CD14-positive monocyte (primary cell): Measurements from ENCODE around the gene CLDN3. TPM values are rescaled to one million over a fixed set of nuclear protein-coding genes. Genes with fewer than 3 reads are reported as not detected.
"Not testable (repeated sequence)": the region's sequence is repeated elsewhere in the genome, so short reads cannot be mapped to it uniquely, and the experiment has no call there.

Source experiments
- DNase-seq, 3 donors: peaks; one replicate each; pipeline ENCODE4 v3.0.0-alpha.2; 2011 to 2022
- H2AFZ ChIP-seq: 2 replicates; pipeline ENCODE4 v1.6.0; 2012; ENCODE audit warnings: mild to moderate bottlenecking, low read depth, low read length, inconsistent platforms; ENCODE audit not compliant: insufficient read depth, poor library complexity, severe bottlenecking
- H3K27ac ChIP-seq, 2 donors: 1 replicate in 1 of 2; 2 replicates in 1 of 2; pipeline ENCODE4 v1.5.1; 2012 to 2013; ENCODE audit warnings: low read length in 2 of 2, control low read depth in 1 of 2, inconsistent platforms in 1 of 2, low read depth in 1 of 2, mild to moderate bottlenecking in 1 of 2
- H3K27me3 ChIP-seq, 2 donors: one replicate each; pipeline versions ENCODE4 v1.6.0 to v1.6.1; 2011 to 2013; ENCODE audit warnings: low read length in 2 of 2; ENCODE audit not compliant: control insufficient read depth in 2 of 2, insufficient read depth in 2 of 2
- H3K36me3 ChIP-seq, 2 donors: replicated peaks in 1 of 2; 1 replicate in 1 of 2; 2 replicates in 1 of 2; pipeline versions ENCODE4 v1.5.1 to v1.6.1; 2012 to 2013; ENCODE audit warnings: low read length in 2 of 2, control low read depth in 1 of 2, inconsistent platforms in 1 of 2, mild to moderate bottlenecking in 1 of 2; ENCODE audit not compliant: insufficient read depth in 2 of 2, control insufficient read depth in 1 of 2
- H3K4me1 ChIP-seq, 2 donors: 1 replicate in 1 of 2; 2 replicates in 1 of 2; pipeline versions ENCODE4 v1.5.1 to v1.6.1; 2012 to 2013; ENCODE audit warnings: low read length in 2 of 2, control low read depth in 1 of 2, inconsistent platforms in 1 of 2, mild to moderate bottlenecking in 1 of 2, moderate library complexity in 1 of 2; ENCODE audit not compliant: insufficient read depth in 2 of 2, control insufficient read depth in 1 of 2
- H3K4me2 ChIP-seq: replicated peaks from 2 replicates; pipeline ENCODE3; 2012; ENCODE audit warnings: low read length, moderate library complexity, mild to moderate bottlenecking; ENCODE audit not compliant: poor library complexity, severe bottlenecking; ENCODE audit errors: extremely low read depth
- H3K4me3 ChIP-seq, 3 experiments: fragments of 200-600 bp in 1 of 3; sonication (generic) in 1 of 3; replicated peaks in 1 of 3; 1 replicate in 2 of 3; 2 replicates in 1 of 3; pipeline ENCODE4 v1.5.1; 2011 to 2013; ENCODE audit warnings: low read length in 3 of 3, mild to moderate bottlenecking in 3 of 3, control low read depth in 2 of 3, low read depth in 2 of 3, inconsistent platforms in 1 of 3, moderate library complexity in 1 of 3
- H3K79me2 ChIP-seq: 2 replicates; pipeline ENCODE4 v1.6.0; 2012; ENCODE audit warnings: mild to moderate bottlenecking, control low read depth, inconsistent platforms, low read length, moderate library complexity; ENCODE audit not compliant: insufficient read depth
- H3K9ac ChIP-seq: 2 replicates; pipeline ENCODE4 v1.6.0; 2017; ENCODE audit warnings: low read length, mild to moderate bottlenecking; ENCODE audit not compliant: insufficient read depth, poor library complexity, severe bottlenecking
- H3K9me3 ChIP-seq, 2 donors: replicated peaks in 1 of 2; 1 replicate in 1 of 2; 2 replicates in 1 of 2; pipeline versions ENCODE4 v1.5.1 to v1.6.1; 2012 to 2013; ENCODE audit warnings: low read length in 2 of 2, control low read depth in 1 of 2; ENCODE audit not compliant: control insufficient read depth in 1 of 2, insufficient read depth in 1 of 2
- H4K20me1 ChIP-seq: 2 replicates; pipeline ENCODE4 v1.6.0; 2012; ENCODE audit warnings: mild to moderate bottlenecking, low read length, control low read depth, moderate library complexity; ENCODE audit not compliant: insufficient read depth
- H3K27ac Mint-ChIP-seq, 7 donors: one replicate each; pipeline ENCODE4 v1.8.0; 2020; ENCODE audit warnings: mild to moderate bottlenecking in 7 of 7, mixed read lengths in 7 of 7, moderate library complexity in 6 of 7, inconsistent platforms in 2 of 7
- H3K27me3 Mint-ChIP-seq, 3 donors: one replicate each; pipeline ENCODE4 v1.8.0; 2021 to 2022; ENCODE audit warnings: low read depth in 3 of 3, mild to moderate bottlenecking in 3 of 3, mixed read lengths in 3 of 3, moderate library complexity in 3 of 3, inconsistent platforms in 1 of 3
- H3K36me3 Mint-ChIP-seq, 2 donors: one replicate each; pipeline ENCODE4 v1.8.0; 2020; ENCODE audit warnings: mixed read lengths in 2 of 2, inconsistent platforms in 1 of 2, mild to moderate bottlenecking in 1 of 2
- H3K4me1 Mint-ChIP-seq: one replicate; pipeline ENCODE4 v1.8.0; 2020; ENCODE audit warnings: mild to moderate bottlenecking, mixed read lengths
- H3K4me3 Mint-ChIP-seq, 2 donors: one replicate each; pipeline ENCODE4 v1.8.0; 2020; ENCODE audit warnings: mild to moderate bottlenecking in 2 of 2, mixed read lengths in 2 of 2, moderate library complexity in 1 of 2
- H3K9me3 Mint-ChIP-seq, 7 donors: one replicate each; pipeline ENCODE4 v1.8.0; 2020 to 2022; ENCODE audit warnings: mixed read lengths in 7 of 7, mild to moderate bottlenecking in 6 of 7, moderate library complexity in 6 of 7, inconsistent platforms in 2 of 7
- WGBS: methylation state at CpG from one replicate; pipeline ENCODE4 v1.1.5; 2013; ENCODE audit warnings: missing lambda C conversion rate; ENCODE audit not compliant: insufficient coverage; 5-methylcytosine and 5-hydroxymethylcytosine counted together
- intact Hi-C, 2 donors: fragments of 100-400 bp; cut with micrococcal nuclease; formaldehyde crosslinking; loops; one replicate each; pipeline versions ENCODE4 v1.15.0 to v1.15.1; 2023
- polyA plus RNA-seq, 3 donors: library from polyadenylated mRNA; depleted of rRNA in 1 of 3; unstranded in 2 of 3; stranded (reverse) in 1 of 3; fragments of 300-500 nt in 2 of 3; fragments of >200 nt in 1 of 3; fragmentation: Illumina TruSeq in 2 of 3; gene quantifications; 1 replicate in 2 of 3; 2 replicates in 1 of 3; pipeline ENCODE4 v1.2.3, GENCODE V29; 2012 to 2021
- TF ChIP-seq, protein P1 (sequence below): fragments of 200-600 bp; IDR thresholded peaks from one replicate; pipeline ENCODE4 v1.8.0; 2022; ENCODE audit warnings: antibody characterized with exemption, mild to moderate bottlenecking

The CLDN3 gene
- polyA plus RNA-seq, 3 donors = not detected

GRCh38 chr7:73721377-73721817, 48.7 kb downstream of the CLDN3 start:
- peaks cover 59 to 68% (median 63%) of the 10 kb centered on the region in 3 donors for H3K27me3 Mint-ChIP-seq
- no peak overlapping the region for H3K4me2 ChIP-seq
- peaks cover 29% of the 10 kb centered on the region for H3K4me1 Mint-ChIP-seq
- no peak overlapping the region for H3K9ac ChIP-seq
- H3K4me3 ChIP-seq = no peak overlapping the region
- peaks cover 0 to 4% of the 10 kb centered on the region in 2 donors for H3K9me3 ChIP-seq
- peaks cover 28 to 35% of the 10 kb centered on the region in 2 donors for H3K4me1 ChIP-seq
- intact Hi-C loops = loop anchor here in 1 of 2 donors (5.0 kb wide), 1 partner anchor 54 kb away; the partner anchor contains the start of gene VPS37D
- WGBS = 83% methylated on average over 3 of the region's 3 CpGs
- no peaks in the 10 kb centered on the region for H3K79me2 ChIP-seq
- H3K36me3 ChIP-seq = no peaks in the 10 kb centered on the region
- H3K27me3 ChIP-seq = peaks cover 22 to 79% of the 10 kb centered on the region in 2 donors
- peaks cover 0 to 20% (median 14%) of the 10 kb centered on the region in 7 donors for H3K9me3 Mint-ChIP-seq
- H3K27ac Mint-ChIP-seq = peak overlapping the region in 1 of 7 donors; percentile 85
- TF ChIP-seq, protein P1, sequence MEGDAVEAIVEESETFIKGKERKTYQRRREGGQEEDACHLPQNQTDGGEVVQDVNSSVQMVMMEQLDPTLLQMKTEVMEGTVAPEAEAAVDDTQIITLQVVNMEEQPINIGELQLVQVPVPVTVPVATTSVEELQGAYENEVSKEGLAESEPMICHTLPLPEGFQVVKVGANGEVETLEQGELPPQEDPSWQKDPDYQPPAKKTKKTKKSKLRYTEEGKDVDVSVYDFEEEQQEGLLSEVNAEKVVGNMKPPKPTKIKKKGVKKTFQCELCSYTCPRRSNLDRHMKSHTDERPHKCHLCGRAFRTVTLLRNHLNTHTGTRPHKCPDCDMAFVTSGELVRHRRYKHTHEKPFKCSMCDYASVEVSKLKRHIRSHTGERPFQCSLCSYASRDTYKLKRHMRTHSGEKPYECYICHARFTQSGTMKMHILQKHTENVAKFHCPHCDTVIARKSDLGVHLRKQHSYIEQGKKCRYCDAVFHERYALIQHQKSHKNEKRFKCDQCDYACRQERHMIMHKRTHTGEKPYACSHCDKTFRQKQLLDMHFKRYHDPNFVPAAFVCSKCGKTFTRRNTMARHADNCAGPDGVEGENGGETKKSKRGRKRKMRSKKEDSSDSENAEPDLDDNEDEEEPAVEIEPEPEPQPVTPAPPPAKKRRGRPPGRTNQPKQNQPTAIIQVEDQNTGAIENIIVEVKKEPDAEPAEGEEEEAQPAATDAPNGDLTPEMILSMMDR = no peak
- DNase-seq = no peak
- no peak overlapping the region for H3K27ac ChIP-seq
- H2AFZ ChIP-seq = no peak overlapping the region
- H3K4me3 Mint-ChIP-seq = peak overlapping the region in 1 of 2 donors; percentile 92
- H3K36me3 Mint-ChIP-seq = peaks cover 6 to 10% of the 10 kb centered on the region in 2 donors
- no peaks in the 10 kb centered on the region for H4K20me1 ChIP-seq

DNA sequence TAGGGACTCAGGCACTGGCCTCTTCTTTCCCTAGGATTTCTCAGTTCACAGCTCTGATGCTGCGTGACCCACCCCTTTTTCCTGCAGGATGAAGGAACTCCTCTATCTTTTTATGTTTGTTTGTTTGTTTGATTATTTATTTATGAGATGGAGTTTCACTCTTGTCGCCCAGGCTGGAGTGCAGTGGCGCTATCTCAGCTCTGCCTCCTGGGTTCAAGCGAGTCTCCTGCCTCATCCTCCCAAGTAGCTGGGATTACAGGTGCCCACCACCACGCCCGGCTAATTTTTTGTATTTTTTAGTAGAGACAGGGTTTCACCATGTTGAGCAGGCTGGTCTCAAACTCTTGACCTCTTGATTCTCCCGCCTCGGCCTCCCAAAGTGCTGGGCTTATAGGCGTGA, 49.6 kb downstream of the CLDN3 start:
- not testable (repeated sequence) for H3K36me3 ChIP-seq, DNase-seq, H3K4me3 ChIP-seq, H4K20me1 ChIP-seq, H3K9me3 ChIP-seq, H3K27ac ChIP-seq, H3K9ac ChIP-seq, H3K4me2 ChIP-seq, H2AFZ ChIP-seq, H3K79me2 ChIP-seq
- peaks cover 37% of the 10 kb centered on the region for H3K4me1 Mint-ChIP-seq
- H3K27me3 Mint-ChIP-seq = peaks cover 69 to 78% (median 73%) of the 10 kb centered on the region in 3 donors
- Histone ChIP-seq H3K4me1 (peaks cover 33 to 44% of the 10 kb centered on the region in 2 donors), H3K27me3 (peaks cover 29 to 81% of the 10 kb centered on the region in 2 donors)
- WGBS = 91% methylated on average over 5 of the region's 9 CpGs
- peaks cover 0 to 20% (median 14%) of the 10 kb centered on the region in 7 donors for H3K9me3 Mint-ChIP-seq
- H3K4me3 Mint-ChIP-seq = peak overlapping the region; percentile 76 to 92
- H3K27ac Mint-ChIP-seq = peak overlapping the region in 3 of 7 donors; percentile 0 to 57 (median 18)
- peaks cover 6 to 18% of the 10 kb centered on the region in 2 donors for H3K36me3 Mint-ChIP-seq
- intact Hi-C loops = loop anchor here in 1 of 2 donors (5.0 kb wide), 1 partner anchor 53 kb away; the partner anchor contains the start of gene VPS37D
